K562 (cell line): ENCODE measurements around the gene ZYG11A. TPM values are rescaled to one million over a fixed set of nuclear protein-coding genes. Genes with fewer than 3 reads are reported as not detected.
A peak's percentile ranks its signal among the peaks of the same experiment; 100 is the strongest.

Experiments used
- ATAC-seq: fragments of 200-7000 bp; cut with Tn5 transposase; 3 replicates; pipeline ENCODE4 v1.9.1; 2020; ENCODE audit warnings: moderate library complexity
- BruUV-seq: library from RNA; stranded (reverse); fragments of 400-500 nt; replicated peaks from 2 replicates; lab custom pipeline; 2021; lab: Mats Ljungman, UMichigan
- CTCF ChIA-PET: fragments of 300-600 bp; formaldehyde crosslinking; extraction: SDS; loops from one replicate; lab custom pipeline; 2021; ENCODE audit warnings: low intra/inter-chr PET ratio; lab: Yijun Ruan, JAX
- POLR2A ChIA-PET: fragments of 300-600, 350-650 bp; sonication (Branson Sonifier 250); formaldehyde crosslinking; extraction: SDS; loops from one replicate; lab custom pipeline; 2021; ENCODE audit warnings: antibody characterized with exemption, inconsistent platforms; lab: Yijun Ruan, JAX
- DNase-seq, 4 experiments: peaks; one replicate each; pipeline versions ENCODE4 v3.0.0 to v3.0.0-alpha.2; 2011 to 2018; ENCODE audit warnings: low spot score in 3 of 4, mixed read lengths in 3 of 4; ENCODE audit errors: extremely low read depth in 1 of 4
- FAIRE-seq: peaks from 2 replicates; lab custom pipeline; 2011; peaks lifted over from hg19 to GRCh38; lab: Jason Lieb, UNC
- H2AFZ ChIP-seq: 2 replicates; pipeline ENCODE4 v1.6.0; 2011; ENCODE audit warnings: low read depth, low read length, control low read depth, inconsistent platforms
- H3K27ac ChIP-seq: fragments of 200-600 bp; 3 replicates; pipeline ENCODE4 v1.8.0; 2011; ENCODE audit warnings: low read depth, mild to moderate bottlenecking, control low read depth, inconsistent platforms, low read length, moderate library complexity, mixed read lengths; ENCODE audit errors: extremely low read depth
- H3K27me3 ChIP-seq, 2 experiments: fragments of 300-600 bp in 1 of 2; 2 replicates in 1 of 2; 3 replicates in 1 of 2; pipeline versions ENCODE4 v1.6.0 to v1.8.0; 2011; ENCODE audit warnings: inconsistent platforms in 2 of 2, low read length in 2 of 2, mild to moderate bottlenecking in 1 of 2, mixed read lengths in 1 of 2, moderate library complexity in 1 of 2; ENCODE audit not compliant: control insufficient read depth in 2 of 2, insufficient read depth in 2 of 2
- H3K36me3 ChIP-seq: fragments of 300-600 bp; 3 replicates; pipeline ENCODE4 v1.8.0; 2011; ENCODE audit warnings: mild to moderate bottlenecking, low read length, inconsistent platforms; ENCODE audit not compliant: control insufficient read depth, insufficient read depth
- H3K4me1 ChIP-seq, 2 experiments: fragments of 200-600 bp in 1 of 2; replicated peaks in 1 of 2; 2 replicates in 1 of 2; 3 replicates in 1 of 2; pipeline versions ENCODE4 v1.5.1 to v1.8.0; 2011; ENCODE audit warnings: inconsistent platforms in 2 of 2, low read length in 2 of 2, mild to moderate bottlenecking in 1 of 2, mixed read lengths in 1 of 2, moderate library complexity in 1 of 2; ENCODE audit not compliant: control insufficient read depth in 2 of 2, insufficient read depth in 2 of 2
- H3K4me2 ChIP-seq: 2 replicates; pipeline ENCODE4 v1.6.1; 2011; ENCODE audit warnings: low read length, control low read depth, inconsistent platforms, mixed read lengths; ENCODE audit not compliant: insufficient read depth
- H3K4me3 ChIP-seq: fragments of 200-600 bp; sonication (generic), shearing (Covaris generic); 2 replicates; pipeline ENCODE4 v1.5.1; 2016; ENCODE audit warnings: control low read depth, inconsistent platforms
- H3K79me2 ChIP-seq: fragments of 200-600 bp; 3 replicates; pipeline ENCODE4 v1.8.0; 2011; ENCODE audit warnings: low read length, inconsistent platforms; ENCODE audit not compliant: control insufficient read depth, insufficient read depth
- H3K9ac ChIP-seq, 2 experiments: 2 replicates each; pipeline versions ENCODE4 v1.6.0 to v1.6.1; 2011; ENCODE audit warnings: low read depth in 2 of 2, low read length in 2 of 2, control low read depth in 1 of 2, inconsistent platforms in 1 of 2, mild to moderate bottlenecking in 1 of 2, mixed read lengths in 1 of 2; ENCODE audit not compliant: insufficient read depth in 1 of 2
- H3K9me1 ChIP-seq: one replicate; pipeline ENCODE4 v1.6.0; 2011; ENCODE audit warnings: inconsistent platforms, mild to moderate bottlenecking, low read length, moderate library complexity; ENCODE audit not compliant: control insufficient read depth, insufficient read depth
- H3K9me3 ChIP-seq: replicated peaks from 2 replicates; pipeline ENCODE4 v1.5.1; 2011; ENCODE audit warnings: low read depth, low read length, inconsistent platforms; ENCODE audit not compliant: control insufficient read depth, insufficient read depth
- H4K20me1 ChIP-seq: replicated peaks from 2 replicates; pipeline ENCODE4 v1.6.1; 2011; ENCODE audit warnings: low read length, inconsistent platforms, mixed read lengths; ENCODE audit not compliant: control insufficient read depth, insufficient read depth
- FOSL1 ChIP-seq: fragments of 200-800 bp; sonication (Bioruptor generic); conservative IDR thresholded peaks from 2 replicates; pipeline ENCODE4 v1.6.1; 2016; ENCODE audit warnings: missing genetic modification characterization, missing compliant biosample characterization
- GABPB1 ChIP-seq: sonication (generic); formaldehyde crosslinking; IDR thresholded peaks from 2 replicates; pipeline ENCODE4 v1.8.0; 2022; ENCODE audit warnings: mild to moderate bottlenecking, missing genetic modification reagents
- POLR3G ChIP-seq: IDR thresholded peaks from 2 replicates; pipeline ENCODE4 v1.6.1; 2011; ENCODE audit not compliant: insufficient read length, insufficient replicate concordance; ENCODE audit errors: extremely low read depth
- ZBTB7A ChIP-seq: IDR thresholded peaks from 2 replicates; pipeline ENCODE4 v1.6.1; 2011; ENCODE audit warnings: low read depth, mild to moderate bottlenecking, low read length, moderate library complexity, borderline replicate concordance; ENCODE audit not compliant: control insufficient read depth
- WGBS: fragments of 100-300 bp; shearing (Covaris generic); methylation state at CpG from one replicate; pipeline ENCODE4 v1.1.6; 2016; ENCODE audit warnings: low coverage, mixed read lengths; ENCODE audit not compliant: insufficient coverage; ENCODE audit errors: missing lambda C conversion rate; 5-methylcytosine and 5-hydroxymethylcytosine counted together
- in situ Hi-C: fragments of 300-500 bp; cut with MboI; formaldehyde crosslinking; loops from 4 replicates; pipeline ENCODE4 v1.15.0; 2018; ENCODE audit warnings: inconsistent platforms, mixed read lengths
- intact Hi-C: fragments of 100-400 bp; cut with micrococcal nuclease; formaldehyde crosslinking; loops from 2 replicates; pipeline ENCODE4 v1.14.2; 2022
- polyA plus RNA-seq, 8 experiments: library from polyadenylated mRNA; depleted of rRNA in 4 of 8; stranded (reverse) in 5 of 8; unstranded in 3 of 8; fragments of >200 nt; fragmentation: Nextera tagmentation in 2 of 8; fragmentation: Illumina TruSeq in 1 of 8; extraction: Ambion mirVana in 2 of 8; extraction: Trizol in 1 of 8; gene quantifications; 2 replicates each; pipeline versions ENCODE4 v1.2.1 to v1.2.3, GENCODE V29; 2011 to 2014; ENCODE audit warnings: inconsistent platforms in 1 of 8, missing spikeins in 1 of 8
- total RNA-seq, 7 experiments: library from RNA; depleted of rRNA in 6 of 7; stranded (reverse); fragments of >200 nt in 6 of 7; fragmentation: Illumina TruSeq in 2 of 7; extraction: Trizol in 2 of 7; gene quantifications; 2 replicates each; pipeline versions ENCODE4 v1.2.1 to v1.2.3, GENCODE V29; 2011 to 2021; ENCODE audit warnings: low replicate concordance in 1 of 7
- TF ChIP-seq, protein P1 (sequence below): fragments of 450-650 bp; IDR thresholded peaks from 2 replicates; pipeline ENCODE4 v1.6.1; 2017; ENCODE audit warnings: antibody characterized with exemption, mild to moderate bottlenecking

Gene ZYG11A
- total and polyA plus RNA-seq, 9 of the 15 experiments (the other 6 are each of a cell fraction or from before 2014, with no cell fraction given), result 4.5 to 21.9 (median 14.0) TPM

DNA sequence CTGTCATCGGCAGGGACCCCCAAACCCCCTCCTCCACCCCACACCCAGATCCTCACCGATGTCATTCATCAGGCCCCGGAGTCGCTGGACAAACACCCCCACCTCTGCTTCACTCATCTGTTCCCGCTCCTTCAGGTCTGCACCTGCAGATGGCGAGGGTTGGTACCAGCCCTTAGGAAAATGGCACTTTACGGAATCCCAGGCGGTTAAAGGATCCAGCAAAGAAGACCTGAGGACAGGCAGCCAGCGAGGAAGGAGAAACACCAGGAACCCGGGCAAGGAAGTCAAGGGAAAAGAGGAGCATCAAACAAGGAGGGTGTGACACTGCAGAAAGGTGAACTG lies 65.2 kb downstream of the ZYG11A start:
- peak overlapping the region in 1 of 2 experiments; percentile 49; a peak in 2 of 4 replicates for H3K9ac ChIP-seq
- peaks cover 6% of the 10 kb centered on the region; the same call in 2 of the 3 replicates for H3K36me3 ChIP-seq
- no peak overlapping the region for H2AFZ ChIP-seq
- no peaks in the 10 kb centered on the region for H3K9me3 ChIP-seq
- FAIRE-seq, result no peak
- TF ChIP-seq ZBTB7A (peak; percentile 89; the same call in 1 of the 2 replicates), GABPB1 (no peak), FOSL1 (tag) (peak; percentile 60), POLR3G (no peak)
- TF ChIP-seq, protein P1, sequence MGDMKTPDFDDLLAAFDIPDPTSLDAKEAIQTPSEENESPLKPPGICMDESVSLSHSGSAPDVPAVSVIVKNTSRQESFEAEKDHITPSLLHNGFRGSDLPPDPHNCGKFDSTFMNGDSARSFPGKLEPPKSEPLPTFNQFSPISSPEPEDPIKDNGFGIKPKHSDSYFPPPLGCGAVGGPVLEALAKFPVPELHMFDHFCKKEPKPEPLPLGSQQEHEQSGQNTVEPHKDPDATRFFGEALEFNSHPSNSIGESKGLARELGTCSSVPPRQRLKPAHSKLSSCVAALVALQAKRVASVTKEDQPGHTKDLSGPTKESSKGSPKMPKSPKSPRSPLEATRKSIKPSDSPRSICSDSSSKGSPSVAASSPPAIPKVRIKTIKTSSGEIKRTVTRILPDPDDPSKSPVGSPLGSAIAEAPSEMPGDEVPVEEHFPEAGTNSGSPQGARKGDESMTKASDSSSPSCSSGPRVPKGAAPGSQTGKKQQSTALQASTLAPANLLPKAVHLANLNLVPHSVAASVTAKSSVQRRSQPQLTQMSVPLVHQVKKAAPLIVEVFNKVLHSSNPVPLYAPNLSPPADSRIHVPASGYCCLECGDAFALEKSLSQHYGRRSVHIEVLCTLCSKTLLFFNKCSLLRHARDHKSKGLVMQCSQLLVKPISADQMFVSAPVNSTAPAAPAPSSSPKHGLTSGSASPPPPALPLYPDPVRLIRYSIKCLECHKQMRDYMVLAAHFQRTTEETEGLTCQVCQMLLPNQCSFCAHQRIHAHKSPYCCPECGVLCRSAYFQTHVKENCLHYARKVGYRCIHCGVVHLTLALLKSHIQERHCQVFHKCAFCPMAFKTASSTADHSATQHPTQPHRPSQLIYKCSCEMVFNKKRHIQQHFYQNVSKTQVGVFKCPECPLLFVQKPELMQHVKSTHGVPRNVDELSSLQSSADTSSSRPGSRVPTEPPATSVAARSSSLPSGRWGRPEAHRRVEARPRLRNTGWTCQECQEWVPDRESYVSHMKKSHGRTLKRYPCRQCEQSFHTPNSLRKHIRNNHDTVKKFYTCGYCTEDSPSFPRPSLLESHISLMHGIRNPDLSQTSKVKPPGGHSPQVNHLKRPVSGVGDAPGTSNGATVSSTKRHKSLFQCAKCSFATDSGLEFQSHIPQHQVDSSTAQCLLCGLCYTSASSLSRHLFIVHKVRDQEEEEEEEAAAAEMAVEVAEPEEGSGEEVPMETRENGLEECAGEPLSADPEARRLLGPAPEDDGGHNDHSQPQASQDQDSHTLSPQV, result 0 out of 2 replicates have a peak, but pooled peaks have one; percentile 5
- H3K4me1 ChIP-seq, result peaks cover 57% of the 10 kb centered on the region in 2 experiments
- no peak overlapping the region for H3K4me3 ChIP-seq
- DNase-seq, result no peak
- H3K9me1 ChIP-seq, result peaks cover 4% of the 10 kb centered on the region
- intact Hi-C loops, result loop anchor here (5.0 to 10.0 kb wide), 2 partner anchors 157 to 205 kb away; partner anchors contain the start of gene PODN
- CTCF ChIA-PET, result no interaction called here
- H3K27me3 ChIP-seq, result no peaks in the 10 kb centered on the region
- BruUV-seq, result no TSS peak
- no peaks in the 10 kb centered on the region for H3K79me2 ChIP-seq
- H3K4me2 ChIP-seq, result no peak overlapping the region; the same call in 1 of the 2 replicates
- WGBS, result 56% methylated on average over 9 of the region's 10 CpGs
- no peaks in the 10 kb centered on the region for H4K20me1 ChIP-seq
- POLR2A ChIA-PET, result no interaction called here
- in situ Hi-C loops, result loop anchor here (25.0 kb wide), 1 partner anchor 280 kb away; the partner anchor contains the start of gene CPT2
- ATAC-seq, result no peak
- H3K27ac ChIP-seq, result no peak overlapping the region
